ENCODE data around the gene ALDH18A1.
A peak's percentile ranks its signal among the peaks of the same experiment; 100 is the strongest.

Gene ALDH18A1

DNA sequence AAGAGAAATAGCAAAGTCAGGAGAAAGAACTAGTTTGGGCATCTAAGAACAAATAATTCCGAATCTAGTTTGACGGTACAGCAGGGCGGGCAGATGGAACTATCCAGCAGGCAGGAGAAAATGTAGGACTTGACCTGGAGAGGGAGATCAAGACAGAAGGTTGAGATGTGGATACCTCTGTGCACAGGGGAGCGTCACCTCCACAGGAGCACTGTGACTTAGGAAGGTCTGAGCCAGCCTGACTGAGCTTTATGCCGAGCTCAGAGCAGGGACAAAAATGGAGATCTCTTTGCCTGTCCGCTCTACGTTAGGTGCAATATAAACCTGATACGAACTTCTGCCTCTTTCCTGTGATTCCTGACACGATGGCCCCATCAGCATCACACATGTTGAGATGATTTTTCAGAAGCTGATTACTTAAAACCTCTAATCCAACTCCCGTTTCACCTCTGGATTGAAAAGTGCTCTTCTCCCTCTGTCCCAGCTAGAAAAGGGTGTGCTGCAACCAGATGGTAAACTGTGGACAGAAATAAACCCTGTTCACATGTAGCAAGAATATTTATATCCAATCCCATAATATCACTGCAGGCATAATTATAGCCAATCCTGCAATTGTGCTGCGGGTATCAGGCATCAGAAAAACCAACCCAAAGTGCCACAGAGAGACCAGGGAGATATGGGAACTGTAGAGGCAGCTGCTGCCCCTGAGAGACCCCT, 81.7 kb downstream of the ALDH18A1 start:
- DNase-seq: no peak

DNA sequence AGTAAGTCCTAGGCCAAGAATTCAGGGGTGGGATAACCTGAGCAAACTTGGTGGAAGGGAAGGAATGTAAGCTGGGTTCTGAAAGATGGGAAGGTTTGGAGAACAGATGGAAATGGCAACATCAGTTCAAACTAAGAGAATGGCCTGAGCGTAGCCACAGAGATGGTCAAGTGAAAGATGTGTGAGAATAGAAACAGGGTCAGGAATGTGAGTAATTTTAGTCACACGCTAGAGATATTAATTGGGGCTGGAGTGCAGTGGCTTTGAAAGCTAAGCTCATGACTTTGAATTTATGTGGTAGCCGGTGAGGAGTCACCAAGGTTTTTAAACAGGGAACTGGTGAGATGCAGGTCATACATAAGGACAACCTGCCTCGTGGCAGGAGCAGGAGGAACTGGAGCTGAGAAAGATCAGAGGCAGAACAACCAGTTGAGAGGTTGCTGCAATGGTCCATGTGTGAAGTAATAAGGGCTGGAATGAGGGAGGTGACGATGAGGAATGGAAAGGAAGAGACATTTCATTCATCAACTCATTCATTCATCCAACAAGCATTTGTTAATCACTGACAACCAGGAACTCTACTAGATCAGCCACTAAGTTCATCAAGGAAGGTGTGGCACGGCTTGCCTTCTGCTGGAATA, 82.4 kb downstream of the ALDH18A1 start:
- no peak for DNase-seq

DNA sequence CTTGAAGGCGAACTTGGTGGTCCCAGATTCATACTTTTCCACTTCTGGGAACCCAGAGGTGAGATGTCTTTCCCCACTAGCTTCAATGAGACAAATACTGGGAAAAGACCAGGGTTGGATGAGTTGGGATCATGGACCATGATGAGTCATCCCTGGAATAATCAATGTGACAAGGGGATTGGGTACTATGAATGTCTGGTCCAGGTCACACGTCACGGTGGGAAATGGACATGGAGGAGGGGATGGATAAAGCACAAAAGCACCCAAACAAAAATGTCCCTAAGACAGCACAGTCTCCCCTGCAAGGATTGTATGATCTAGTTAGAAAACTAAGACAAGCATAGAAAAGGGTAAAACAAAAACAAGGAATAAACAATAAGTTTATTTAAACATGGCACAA, 83.0 kb downstream of the ALDH18A1 start:
- no peak for DNase-seq

DNA sequence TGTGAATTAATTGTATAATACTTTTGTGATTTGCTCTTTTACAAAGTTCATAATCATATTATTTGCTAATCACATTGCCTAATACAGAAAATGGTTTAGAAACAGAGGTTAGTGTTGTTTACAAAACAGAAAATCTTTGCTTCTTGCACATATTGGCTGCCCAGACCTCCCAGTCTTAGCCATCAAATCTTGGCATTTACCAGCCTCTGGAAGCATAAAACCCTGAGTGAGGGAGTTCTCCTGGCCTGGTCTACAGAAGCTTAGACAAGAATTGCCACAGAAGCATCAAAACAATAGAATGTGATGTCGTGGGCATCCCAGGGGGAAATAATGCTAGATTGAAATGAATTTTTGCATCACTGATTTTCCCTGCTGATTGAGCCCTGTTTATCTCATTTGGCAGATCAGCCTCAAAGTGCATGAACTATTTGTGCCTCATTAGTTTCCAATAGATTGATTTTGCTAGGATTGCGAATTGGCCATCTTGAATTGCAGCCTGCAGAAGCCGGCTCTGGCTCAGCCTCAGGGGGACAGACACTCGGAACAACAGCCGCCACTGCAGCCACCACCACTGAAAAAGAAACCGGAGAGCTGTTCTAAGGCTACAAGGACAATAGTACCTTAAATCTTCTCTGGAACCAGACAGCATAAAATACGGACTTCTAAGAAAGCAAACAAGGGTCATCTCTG, 84.2 kb downstream of the ALDH18A1 start:
- DNase-seq: no peak

DNA sequence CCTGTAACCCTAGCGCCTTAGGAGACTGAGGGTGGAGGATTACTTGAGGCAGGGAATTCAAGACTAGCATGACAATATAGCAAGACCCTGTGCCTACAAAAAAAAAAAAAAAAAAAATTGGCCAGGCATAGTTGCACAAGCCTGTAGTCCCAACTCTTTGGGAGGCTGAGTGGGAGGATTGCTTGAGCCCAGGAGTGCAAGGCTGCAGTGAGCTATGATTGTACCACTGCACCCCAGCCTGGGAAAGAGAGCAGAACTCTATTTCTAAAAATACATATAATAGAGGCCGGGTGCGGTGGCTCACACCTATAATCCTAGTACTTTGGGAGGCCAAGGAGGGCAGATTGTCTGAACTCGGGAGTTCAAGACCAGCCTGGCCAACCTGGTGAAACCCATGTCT, 85.1 kb downstream of the ALDH18A1 start:
- no peak for DNase-seq

DNA sequence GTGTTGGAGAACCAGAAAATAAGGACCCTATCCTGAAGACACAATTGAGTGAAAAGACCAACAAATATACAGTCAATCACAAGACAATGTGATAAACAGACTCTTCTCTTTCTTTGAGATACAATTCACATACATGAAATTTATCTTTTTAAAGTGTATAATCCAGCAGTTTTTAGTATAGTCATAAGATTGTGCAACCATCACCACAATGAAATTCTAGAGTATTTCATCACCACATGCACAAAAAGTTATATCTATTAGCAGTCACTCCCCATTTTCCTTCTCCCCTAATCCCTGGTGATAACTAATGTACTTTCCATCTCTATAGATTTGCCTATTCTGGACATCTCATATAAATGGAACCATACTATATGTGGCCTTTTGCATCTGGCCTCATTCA, 87.1 kb downstream of the ALDH18A1 start:
- no peak for DNase-seq

DNA sequence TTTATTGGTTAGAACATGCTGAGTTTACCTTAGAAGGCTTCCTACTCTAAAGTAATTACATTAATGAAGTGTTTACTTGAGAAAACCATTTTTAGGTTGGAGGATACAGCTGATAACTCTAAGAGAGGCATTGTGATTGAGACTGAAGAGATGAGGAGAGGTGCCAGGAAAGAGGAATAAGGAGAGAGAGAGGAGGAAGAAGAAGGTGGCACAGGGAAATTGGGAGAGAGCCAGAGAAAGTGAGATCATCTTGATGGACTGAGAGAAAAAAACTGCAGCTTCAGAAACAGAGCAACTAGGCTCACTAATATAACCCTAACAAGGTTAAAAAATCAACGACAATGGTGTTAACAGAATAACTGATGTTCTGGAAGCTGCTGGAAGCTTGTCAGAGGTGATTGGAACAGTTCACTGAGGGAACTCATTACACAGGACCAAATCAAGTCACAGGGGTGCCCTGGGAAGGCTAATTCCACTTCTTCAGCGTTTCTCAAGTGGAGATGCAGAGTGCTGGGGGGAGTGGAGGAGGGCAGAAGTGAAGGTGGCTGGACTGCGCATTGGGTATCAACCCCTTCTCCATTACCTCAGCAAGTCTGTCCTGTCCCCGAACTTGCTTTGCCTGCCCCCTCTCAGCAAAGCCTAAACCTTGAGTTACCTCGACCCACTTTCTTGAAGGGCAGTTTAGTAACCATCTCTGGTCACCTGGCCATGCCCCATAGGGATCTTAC, 88.4 kb downstream of the ALDH18A1 start:
- no peak for DNase-seq

DNA sequence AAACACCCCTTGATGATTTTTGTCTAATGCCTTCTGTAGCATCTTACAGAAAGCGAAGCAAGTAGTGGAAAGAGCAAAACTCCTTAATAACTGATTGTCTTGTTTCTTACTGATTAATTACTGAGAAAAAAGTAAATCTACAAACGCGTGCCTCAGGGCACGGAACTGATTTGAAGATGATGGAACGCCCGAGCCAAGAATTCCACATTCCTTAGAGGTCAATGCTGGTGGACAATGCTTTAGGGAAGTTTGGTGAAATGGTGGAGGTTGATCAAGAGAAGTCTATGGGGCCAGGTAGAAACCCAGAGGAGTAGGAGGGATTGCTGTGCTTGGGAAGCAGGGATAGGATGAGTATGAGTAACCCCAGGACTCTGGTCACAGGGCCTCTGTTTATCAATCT, 90.4 kb downstream of the ALDH18A1 start:
- DNase-seq: no peak

DNA sequence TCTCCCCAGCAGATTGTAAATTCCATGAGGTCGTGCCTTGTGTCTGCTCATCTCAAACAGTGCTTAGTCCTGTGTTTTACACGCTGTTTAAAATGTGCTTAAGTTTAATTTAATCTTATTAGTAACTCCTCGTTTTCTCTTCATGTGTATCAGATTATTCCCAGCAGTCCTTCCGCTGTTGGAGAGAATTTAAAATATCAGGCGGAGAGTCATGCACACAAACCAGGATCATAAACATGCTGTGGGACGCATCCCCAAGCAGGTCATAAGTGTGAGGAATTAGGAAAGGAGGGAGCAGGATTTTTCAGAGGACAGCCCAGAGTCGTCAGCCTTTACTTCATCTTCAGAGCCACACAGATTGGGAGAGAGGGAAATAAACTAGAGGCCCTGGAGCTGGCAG, 91.2 kb downstream of the ALDH18A1 start:
- no peak for DNase-seq

DNA sequence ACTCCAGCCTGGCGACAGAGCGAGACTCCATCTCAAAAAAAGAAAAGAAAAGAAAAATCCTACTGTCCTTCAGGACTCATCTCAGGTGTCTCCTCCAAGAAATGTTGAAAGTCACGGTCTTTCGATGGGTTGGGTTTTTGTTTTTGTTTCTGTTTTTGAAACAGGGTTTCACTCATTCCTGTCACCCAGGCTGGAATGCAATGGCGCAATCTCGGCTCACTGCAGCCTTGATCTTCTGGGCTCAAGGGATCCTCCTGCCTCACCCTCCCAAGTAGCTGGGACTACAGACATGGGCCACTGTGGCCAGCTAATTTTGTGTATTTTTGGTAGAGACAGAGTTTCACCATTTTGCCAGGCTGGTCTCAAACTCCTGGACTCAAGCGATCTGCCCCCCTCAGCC, 92.2 kb downstream of the ALDH18A1 start:
- DNase-seq: no peak

DNA sequence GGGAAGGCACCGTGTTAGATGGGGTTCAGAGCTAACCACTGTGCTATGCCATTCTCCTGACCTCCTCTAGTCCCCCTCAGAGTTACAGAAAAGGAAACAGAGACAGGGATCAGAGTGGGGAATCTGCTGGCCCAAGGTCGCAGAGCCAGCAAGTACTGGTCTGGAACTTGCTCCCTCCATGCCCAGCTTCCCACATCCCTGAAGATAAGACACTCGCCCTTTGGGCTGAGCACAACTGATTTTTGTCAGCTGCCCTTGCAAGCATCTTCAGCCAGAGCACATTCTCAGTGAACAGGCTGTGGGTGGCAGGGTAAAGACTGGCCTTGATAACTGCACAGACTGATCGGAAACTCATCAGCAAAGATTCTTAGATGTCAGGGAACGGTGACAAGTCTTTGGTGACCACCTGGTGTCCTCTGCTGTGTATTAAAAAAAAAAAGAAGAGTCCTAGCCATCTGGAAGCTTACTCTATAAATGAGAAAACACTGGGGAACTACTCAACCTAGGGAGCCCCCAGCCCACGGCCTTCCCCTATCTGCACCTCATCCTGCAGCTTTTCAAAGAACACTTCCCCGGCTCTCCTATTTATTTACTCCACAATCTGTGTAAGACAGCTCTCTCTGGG, 94.1 kb downstream of the ALDH18A1 start:
- DNase-seq: no peak

DNA sequence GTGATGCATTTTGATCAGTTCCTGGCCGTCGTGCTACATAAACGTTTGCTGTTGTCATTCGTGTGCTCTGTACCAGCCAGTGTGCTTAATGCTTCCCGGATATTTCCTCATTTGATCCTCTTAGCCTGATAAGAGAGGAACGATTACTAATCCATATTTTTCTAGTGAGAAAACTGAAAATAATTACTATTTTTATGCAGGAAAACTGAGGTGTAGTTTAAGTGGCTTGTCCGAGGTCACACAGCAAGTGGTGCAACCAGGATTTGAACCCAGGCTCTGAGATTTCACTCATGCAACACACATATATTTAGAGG, 94.7 kb downstream of the ALDH18A1 start:
- no peak for DNase-seq

DNA sequence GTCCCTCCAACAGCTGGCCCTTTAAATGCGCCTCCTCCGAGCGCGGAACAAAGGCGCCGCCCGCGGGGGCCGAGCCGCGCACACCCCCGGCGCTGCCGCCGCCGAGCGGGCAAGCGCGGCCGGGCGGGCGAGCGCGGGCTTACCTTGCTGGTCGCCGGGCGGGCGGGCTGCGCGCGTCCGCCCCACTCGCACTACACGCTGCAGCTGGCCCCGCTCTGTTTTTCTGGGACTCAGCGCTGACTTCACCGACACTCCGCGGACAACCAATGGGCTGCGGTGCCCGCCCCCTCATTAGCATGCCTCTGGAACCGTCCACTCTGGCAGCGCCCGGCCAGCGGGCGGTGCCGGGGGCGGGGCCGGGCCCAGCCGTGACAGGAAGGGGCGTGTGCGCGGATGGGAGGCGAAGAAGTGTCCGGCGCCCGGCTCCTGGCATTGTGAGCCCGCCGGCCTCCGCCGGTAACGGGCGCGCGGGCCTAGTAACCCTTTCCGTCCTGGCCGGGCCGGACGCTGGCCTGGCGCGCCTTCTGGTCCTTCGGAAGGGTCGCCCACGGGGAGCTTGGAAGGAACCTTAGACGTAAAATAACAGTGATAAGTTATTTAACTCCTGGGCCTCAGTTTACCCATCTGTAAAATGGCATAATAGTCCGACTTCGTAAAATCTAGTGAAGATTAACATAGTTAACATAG, 95.2 kb downstream of the ALDH18A1 start, which contains the start of gene SORBS1:
Gene SORBS1 (minus strand): TSS at position 195 of the 687 bp plus-strand sequence. CDS start 120,236 bp downstream, outside the sequence.
- peak; percentile 80 for DNase-seq

DNA sequence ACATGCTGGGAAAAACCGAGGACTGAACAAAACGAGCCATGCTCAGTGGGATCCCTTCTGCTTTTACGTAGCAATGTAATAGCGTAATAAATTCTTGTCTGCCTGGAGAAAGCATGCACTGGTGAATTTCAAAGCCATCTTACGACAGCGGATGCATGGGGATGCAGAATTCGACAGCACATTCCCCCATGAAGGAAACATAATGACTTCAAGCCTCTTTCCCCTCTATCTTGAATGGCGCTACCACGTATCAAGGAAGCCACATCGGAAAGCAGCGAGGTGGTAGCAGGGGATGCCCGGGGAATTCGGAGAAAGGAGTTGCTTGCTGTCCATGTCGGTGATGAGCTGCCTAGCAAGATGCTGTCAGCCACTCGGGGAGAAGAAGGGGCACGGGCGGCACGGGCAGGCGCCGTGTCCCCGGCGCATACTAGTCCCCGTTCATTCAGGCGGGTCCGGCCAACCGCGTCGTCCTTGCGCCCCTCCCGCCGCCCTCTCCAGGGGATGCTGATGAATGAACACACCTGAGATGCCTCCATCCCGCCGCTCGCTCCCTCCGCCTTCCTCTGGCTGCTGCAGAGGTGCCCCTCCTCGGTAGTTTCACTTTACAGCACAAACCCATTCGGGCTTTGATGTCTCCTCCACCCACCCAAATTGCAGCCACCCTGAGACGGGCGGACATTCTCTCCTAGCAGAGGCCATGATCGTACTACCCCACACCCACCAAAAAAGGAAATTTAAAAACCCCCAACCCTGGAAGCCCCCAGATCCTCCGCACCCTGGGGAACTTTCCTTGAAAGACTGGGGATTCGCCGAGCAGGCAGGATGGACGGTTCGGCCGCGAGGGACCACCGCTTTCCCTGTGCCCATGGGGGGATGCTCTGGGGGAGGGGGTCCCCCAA, 96.0 kb downstream of the ALDH18A1 start:
- no peak for DNase-seq

DNA sequence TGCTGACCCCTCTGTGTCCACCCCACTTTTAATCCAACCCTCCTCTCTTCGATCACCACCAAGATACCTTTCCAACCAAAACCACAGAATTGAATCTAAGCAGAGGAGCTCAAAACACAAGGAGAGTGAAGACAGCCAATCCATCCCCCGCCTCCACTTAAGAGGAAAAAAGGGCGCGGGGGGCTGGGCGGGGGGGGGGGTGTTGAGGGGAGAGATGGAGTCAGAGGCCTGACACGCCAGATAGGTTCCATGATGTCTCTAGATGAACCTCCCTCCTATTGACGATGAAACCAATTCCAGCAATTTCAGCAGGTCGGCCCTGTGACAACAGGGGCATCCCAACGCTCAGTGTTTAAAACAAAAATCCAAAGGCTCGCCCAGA, 96.6 kb downstream of the ALDH18A1 start:
- no peak for DNase-seq

DNA sequence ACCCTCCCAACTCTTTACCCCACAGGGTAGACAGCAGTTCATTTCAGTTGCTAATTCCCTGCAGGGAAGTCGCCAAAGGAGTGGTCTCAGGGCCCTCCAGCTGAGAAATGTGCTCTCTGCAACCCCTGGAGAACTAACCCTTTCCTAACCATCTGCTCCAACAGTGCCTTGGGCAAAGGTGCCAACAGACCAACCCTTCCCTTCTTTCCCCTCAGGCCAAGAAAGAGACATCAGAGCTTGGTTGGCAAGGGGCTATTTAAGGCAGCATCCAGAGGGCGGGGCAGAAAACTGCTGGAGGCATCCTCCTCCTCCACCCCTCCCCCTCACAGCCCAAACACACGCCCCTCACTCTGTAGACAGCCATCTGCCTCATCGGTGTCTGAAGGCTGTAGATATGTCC, 97.0 kb downstream of the ALDH18A1 start:
- no peak for DNase-seq

DNA sequence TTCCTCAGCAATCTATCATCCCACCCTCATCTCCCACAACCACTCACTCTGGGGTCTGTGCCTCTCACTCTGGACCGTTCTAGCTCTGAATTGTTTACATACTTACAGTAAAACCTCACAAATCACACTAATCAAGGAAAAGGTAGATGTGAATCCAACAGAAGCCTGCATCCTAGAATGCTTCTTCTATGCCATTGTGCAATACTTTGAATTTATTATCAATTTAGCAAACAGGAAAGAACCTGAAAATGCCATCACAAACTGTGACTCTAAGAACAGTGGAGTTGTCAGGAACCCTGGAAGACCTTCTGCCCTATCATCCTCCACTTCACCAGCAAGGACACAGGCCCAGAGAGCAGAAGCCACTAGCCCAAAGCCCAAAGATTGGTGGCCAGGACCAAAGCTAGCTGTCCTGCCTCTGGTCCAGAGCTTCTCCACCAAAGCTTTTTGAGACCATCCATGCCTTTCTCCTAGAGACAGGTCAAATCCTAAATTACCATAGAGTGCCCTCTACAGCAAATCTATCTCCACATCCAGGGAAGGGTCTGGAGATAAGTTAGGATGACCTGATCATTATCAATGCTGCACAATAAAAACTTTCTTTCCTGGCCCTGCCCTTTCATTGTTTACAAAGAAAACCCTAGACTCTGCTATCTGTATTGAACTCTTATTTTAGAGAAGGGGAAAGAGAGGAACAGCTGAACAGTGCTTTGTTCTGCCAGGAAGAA, 97.8 kb downstream of the ALDH18A1 start:
- no peak for DNase-seq

DNA sequence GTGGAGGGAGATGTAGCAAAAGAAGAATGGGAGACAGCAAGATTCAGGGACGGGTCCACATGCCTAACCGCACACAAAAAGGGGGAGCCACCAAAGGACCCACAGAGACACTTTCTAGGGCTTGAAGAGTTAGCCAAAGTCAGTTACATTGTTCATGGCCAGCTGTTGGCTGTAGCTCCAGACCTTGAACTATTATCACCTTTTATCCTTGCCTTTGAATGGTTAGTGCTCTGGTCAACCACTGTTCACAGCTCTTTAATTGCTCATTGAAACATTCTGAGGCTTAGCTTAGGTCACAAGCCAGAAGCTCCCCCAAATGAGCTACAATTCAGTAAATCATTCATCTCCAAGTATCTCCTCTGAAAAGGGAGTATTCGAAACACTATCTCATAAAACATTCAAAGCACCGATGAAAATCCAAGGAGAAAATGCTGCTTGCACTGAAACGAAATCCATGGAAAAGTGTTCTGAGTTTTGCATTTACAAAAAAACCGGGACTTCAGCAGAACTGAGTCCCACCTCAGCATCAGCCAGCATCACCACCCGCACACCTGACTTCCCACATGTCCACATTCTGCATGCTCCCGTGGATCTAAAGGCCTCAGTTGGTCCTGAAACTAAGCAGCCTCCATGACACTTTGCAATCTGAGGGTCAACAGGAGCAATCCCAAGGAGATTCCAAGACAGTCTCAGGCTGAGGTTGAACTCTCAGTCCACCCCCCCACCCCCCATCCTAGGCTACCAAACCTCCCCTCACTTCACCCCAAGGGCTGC, 99.3 kb downstream of the ALDH18A1 start:
- DNase-seq: no peak
